Caco-2 (cell line): ENCODE results near the gene RCOR3. TPM values are rescaled to one million over a fixed set of nuclear protein-coding genes. Genes with fewer than 3 reads are reported as not detected.

ENCODE experiments used
- BruUV-seq: library from RNA; stranded (reverse); fragments of 400-500 nt; replicated peaks from 2 replicates; lab custom pipeline; 2021; lab: Mats Ljungman, UMichigan
- CTCF ChIA-PET: fragments of 300-600 bp; sonication (Branson Sonifier 250); formaldehyde crosslinking; loops from one replicate; lab custom pipeline; 2022; ENCODE audit warnings: antibody characterized with exemption; lab: Charles Lee
- POLR2A ChIA-PET: fragments of 300-600 bp; sonication (Branson Sonifier 250); formaldehyde crosslinking; loops from one replicate; lab custom pipeline; 2022; ENCODE audit warnings: antibody characterized with exemption; lab: Charles Lee
- DNase-seq, 2 experiments: peaks; one replicate each; pipeline versions ENCODE4 v3.0.0 to v3.0.0-alpha.2; 2020 to 2022
- H3K27me3 ChIP-seq: replicated peaks from 2 replicates; pipeline ENCODE4 v1.6.0; 2011; ENCODE audit warnings: low read length; ENCODE audit not compliant: control insufficient read depth, insufficient read depth
- H3K36me3 ChIP-seq: 2 replicates; pipeline ENCODE4 v1.5.1; 2011; ENCODE audit warnings: low read length; ENCODE audit not compliant: control insufficient read depth, insufficient read depth
- H3K4me1 ChIP-seq: fragments of 250-450 bp; sonication (Bioruptor Pico); 2 replicates; pipeline ENCODE4 v1.5.1; 2020; ENCODE audit warnings: mild to moderate bottlenecking
- H3K4me3 ChIP-seq: 2 replicates; pipeline ENCODE4 v1.5.1; 2011; ENCODE audit warnings: low read depth, mild to moderate bottlenecking, control low read depth, low read length
- H3K9me3 ChIP-seq: fragments of 250-450 bp; sonication (Bioruptor Pico); 2 replicates; pipeline ENCODE4 v1.5.1; 2020; ENCODE audit warnings: mild to moderate bottlenecking, moderate library complexity
- H3K27ac Mint-ChIP-seq: one replicate; pipeline ENCODE4 v1.8.0; 2022; ENCODE audit warnings: mixed read lengths; ENCODE audit not compliant: unreplicated experiment
- H3K27me3 Mint-ChIP-seq: one replicate; pipeline ENCODE4 v1.8.0; 2022; ENCODE audit warnings: mixed read lengths; ENCODE audit not compliant: insufficient read depth, unreplicated experiment
- H3K36me3 Mint-ChIP-seq: one replicate; pipeline ENCODE4 v1.8.0; 2022; ENCODE audit warnings: mild to moderate bottlenecking, mixed read lengths; ENCODE audit not compliant: insufficient read depth, unreplicated experiment
- H3K4me1 Mint-ChIP-seq: one replicate; pipeline ENCODE4 v1.8.0; 2022; ENCODE audit warnings: low read depth, mixed read lengths; ENCODE audit not compliant: unreplicated experiment
- H3K4me3 Mint-ChIP-seq: one replicate; pipeline ENCODE4 v1.8.0; 2022; ENCODE audit warnings: mild to moderate bottlenecking, moderate library complexity, mixed read lengths; ENCODE audit not compliant: unreplicated experiment
- H3K9me3 Mint-ChIP-seq: one replicate; pipeline ENCODE4 v1.8.0; 2022; ENCODE audit warnings: mixed read lengths; ENCODE audit not compliant: unreplicated experiment
- intact Hi-C: fragments of 100-400 bp; cut with micrococcal nuclease; formaldehyde crosslinking; loops from one replicate; pipeline ENCODE4 v1.10.0; 2022; ENCODE audit not compliant: unreplicated experiment
- total RNA-seq: library from RNA; stranded (reverse); gene quantifications from 2 replicates; pipeline ENCODE4 v1.2.3, GENCODE V29; 2022
- TF ChIP-seq, protein P1 (sequence below), 2 experiments: fragments of 200-600 bp in 1 of 2; IDR thresholded peaks; 1 replicate in 1 of 2; 2 replicates in 1 of 2; pipeline versions ENCODE4 v1.5.1 to v1.8.0; 2011 to 2022; ENCODE audit warnings: antibody characterized with exemption in 1 of 2, control low read depth in 1 of 2, inconsistent platforms in 1 of 2, low read depth in 1 of 2, low read length in 1 of 2, mild to moderate bottlenecking in 1 of 2, moderate library complexity in 1 of 2; ENCODE audit not compliant: insufficient read depth in 1 of 2, severe bottlenecking in 1 of 2, unreplicated experiment in 1 of 2

The RCOR3 gene
- total RNA-seq, 1 experiment from 2014 or later: 42.3 TPM

DNA sequence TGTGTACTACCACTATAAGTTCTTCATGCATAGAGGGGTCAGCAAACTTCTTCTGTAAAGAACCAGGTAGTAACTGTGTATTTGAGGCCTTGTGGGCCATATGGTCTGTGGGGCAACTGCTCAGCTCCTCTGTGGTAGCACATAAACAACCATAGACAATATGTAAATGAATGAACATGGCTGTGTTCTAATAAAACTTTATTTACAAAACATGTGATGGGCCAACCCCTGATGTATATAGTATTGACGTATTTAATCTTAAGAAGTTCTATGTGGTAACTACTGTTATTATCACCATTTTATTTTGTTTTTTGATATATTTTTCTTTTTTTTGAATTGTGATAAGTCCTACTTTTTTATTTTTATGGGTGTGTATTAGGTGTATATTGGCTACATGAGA, 82.8 kb downstream of the RCOR3 start:
- TF ChIP-seq, protein P1, sequence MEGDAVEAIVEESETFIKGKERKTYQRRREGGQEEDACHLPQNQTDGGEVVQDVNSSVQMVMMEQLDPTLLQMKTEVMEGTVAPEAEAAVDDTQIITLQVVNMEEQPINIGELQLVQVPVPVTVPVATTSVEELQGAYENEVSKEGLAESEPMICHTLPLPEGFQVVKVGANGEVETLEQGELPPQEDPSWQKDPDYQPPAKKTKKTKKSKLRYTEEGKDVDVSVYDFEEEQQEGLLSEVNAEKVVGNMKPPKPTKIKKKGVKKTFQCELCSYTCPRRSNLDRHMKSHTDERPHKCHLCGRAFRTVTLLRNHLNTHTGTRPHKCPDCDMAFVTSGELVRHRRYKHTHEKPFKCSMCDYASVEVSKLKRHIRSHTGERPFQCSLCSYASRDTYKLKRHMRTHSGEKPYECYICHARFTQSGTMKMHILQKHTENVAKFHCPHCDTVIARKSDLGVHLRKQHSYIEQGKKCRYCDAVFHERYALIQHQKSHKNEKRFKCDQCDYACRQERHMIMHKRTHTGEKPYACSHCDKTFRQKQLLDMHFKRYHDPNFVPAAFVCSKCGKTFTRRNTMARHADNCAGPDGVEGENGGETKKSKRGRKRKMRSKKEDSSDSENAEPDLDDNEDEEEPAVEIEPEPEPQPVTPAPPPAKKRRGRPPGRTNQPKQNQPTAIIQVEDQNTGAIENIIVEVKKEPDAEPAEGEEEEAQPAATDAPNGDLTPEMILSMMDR (IDR thresholded peaks at IDR 0.05; ENCODE audit: insufficient read depth in 1 of 2, low read depth in 1 of 2, low read length in 1 of 2, severe bottlenecking in 1 of 2, unreplicated experiment in 1 of 2): no peak
- Mint-ChIP-seq H3K36me3 (no peaks in the 10 kb centered on the region), H3K27ac (no peak overlapping the region)

DNA sequence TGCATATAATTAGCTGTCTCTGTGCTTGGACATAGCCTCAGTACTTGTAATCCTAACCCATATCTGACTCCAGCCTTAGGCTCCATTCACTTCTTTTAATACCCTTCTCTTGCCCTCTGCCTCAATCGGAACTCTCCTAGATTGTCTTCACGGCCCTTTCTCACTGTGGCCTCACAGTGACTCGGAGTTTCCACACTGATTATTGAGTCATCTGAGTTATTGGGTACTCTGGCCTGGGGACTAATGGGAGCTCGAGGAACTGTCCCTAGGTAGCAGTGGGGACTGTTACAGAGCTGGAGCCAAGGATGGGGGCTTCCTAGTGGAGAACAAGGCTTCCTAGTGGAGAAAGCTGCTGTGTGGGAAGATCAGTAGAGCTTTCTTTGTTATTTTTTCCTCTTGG, 84.4 kb downstream of the RCOR3 start:
- no peaks in the 10 kb centered on the region for H3K27me3 Mint-ChIP-seq
- no peaks in the 10 kb centered on the region for H3K36me3 ChIP-seq

More for the DNA sequence above, 82.8 kb downstream of the RCOR3 start:
- DNase-seq: no peak
- Histone ChIP-seq H3K4me3 (no peak overlapping the region), H3K4me1 (peaks cover 14% of the 10 kb centered on the region), H3K27me3 (no peaks in the 10 kb centered on the region), H3K9me3 (no peaks in the 10 kb centered on the region; the same call in 1 of the 2 replicates), H3K36me3 (no peaks in the 10 kb centered on the region)
- no TSS peak for BruUV-seq
- peaks cover 6% of the 10 kb centered on the region for H3K4me1 Mint-ChIP-seq
- intact Hi-C loops: no loop called here
- POLR2A ChIA-PET: no interaction called here
- H3K9me3 Mint-ChIP-seq: no peaks in the 10 kb centered on the region
- CTCF ChIA-PET: no interaction called here
- no peaks in the 10 kb centered on the region for H3K27me3 Mint-ChIP-seq
- H3K4me3 Mint-ChIP-seq: no peak overlapping the region

DNA sequence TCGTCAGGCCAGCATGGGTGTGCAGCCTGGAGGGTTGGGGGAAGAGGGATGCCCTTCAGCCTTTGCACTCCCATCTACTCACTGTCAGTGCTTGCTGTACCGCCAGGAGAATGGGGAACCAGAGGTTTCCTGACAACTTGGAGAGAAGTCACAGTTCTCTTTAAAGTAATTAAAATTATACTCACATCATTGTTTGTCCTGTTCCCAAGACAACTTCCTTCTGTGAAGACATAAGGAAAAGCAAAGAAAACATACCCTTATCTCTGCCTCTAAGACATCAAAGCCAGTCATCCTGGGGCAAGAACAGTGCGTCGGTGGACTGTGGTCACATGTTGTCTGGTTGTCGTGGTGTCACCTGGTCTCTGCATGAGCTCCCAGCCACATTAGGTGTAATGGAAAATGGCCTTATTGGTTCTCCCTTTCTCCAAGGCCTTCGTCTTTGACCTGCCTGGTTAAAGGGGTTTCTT, 85.0 kb downstream of the RCOR3 start:
- TF ChIP-seq, protein P1 (IDR thresholded peaks at IDR 0.05; ENCODE audit: insufficient read depth in 1 of 2, low read depth in 1 of 2, low read length in 1 of 2, severe bottlenecking in 1 of 2, unreplicated experiment in 1 of 2): no peak
- Mint-ChIP-seq H3K27me3 (no peaks in the 10 kb centered on the region), H3K9me3 (no peaks in the 10 kb centered on the region), H3K4me1 (peaks cover 6% of the 10 kb centered on the region), H3K27ac (peak overlapping the region; percentile 58), H3K36me3 (no peaks in the 10 kb centered on the region), H3K4me3 (no peak overlapping the region)
- CTCF ChIA-PET: interaction anchor here (0.6 to 1.2 kb wide), 3 partner anchors 20 to 211 kb away, joined by 3 read pairs; no protein-coding TSS in a partner anchor
- Histone ChIP-seq H3K4me1 (peaks cover 14% of the 10 kb centered on the region), H3K9me3 (no peaks in the 10 kb centered on the region; the same call in 1 of the 2 replicates), H3K36me3 (no peaks in the 10 kb centered on the region), H3K27me3 (no peaks in the 10 kb centered on the region), H3K4me3 (no peak overlapping the region)
- peak; percentile 55 to 62 for DNase-seq
- POLR2A ChIA-PET: no interaction called here
- BruUV-seq: no TSS peak
- intact Hi-C loops: no loop called here

More for the DNA sequence above, 84.4 kb downstream of the RCOR3 start:
- Mint-ChIP-seq H3K4me1 (peaks cover 6% of the 10 kb centered on the region), H3K4me3 (no peak overlapping the region), H3K9me3 (no peaks in the 10 kb centered on the region), H3K27ac (peak overlapping the region; percentile 58), H3K36me3 (no peaks in the 10 kb centered on the region)
- Histone ChIP-seq H3K4me1 (peaks cover 14% of the 10 kb centered on the region), H3K9me3 (no peaks in the 10 kb centered on the region; the same call in 1 of the 2 replicates), H3K27me3 (no peaks in the 10 kb centered on the region), H3K4me3 (no peak overlapping the region)
- CTCF ChIA-PET: interaction anchor here (0.6 to 1.2 kb wide), 3 partner anchors 20 to 210 kb away, joined by 3 read pairs; no protein-coding TSS in a partner anchor
- TF ChIP-seq, protein P1 (IDR thresholded peaks at IDR 0.05; ENCODE audit: insufficient read depth in 1 of 2, low read depth in 1 of 2, low read length in 1 of 2, severe bottlenecking in 1 of 2, unreplicated experiment in 1 of 2): no peak
- intact Hi-C loops: no loop called here
- no TSS peak for BruUV-seq
- POLR2A ChIA-PET: no interaction called here
- DNase-seq: no peak
